Right ventricle myocardium inferior (tissue), 1 donor: Measurements from ENCODE around the gene TRNP1. TPM values are rescaled to one million over a fixed set of nuclear protein-coding genes. Genes with fewer than 3 reads are reported as not detected.
"Not testable (repeated sequence)": the region's sequence is repeated elsewhere in the genome, so short reads cannot be mapped to it uniquely, and the experiment has no call there.

Experiments used
- ATAC-seq: fragments of 200-7000 bp; cut with Tn5 transposase; one replicate; pipeline ENCODE4 v1.9.1; 2020; ENCODE audit warnings: mild to moderate bottlenecking, moderate library complexity
- DNase-seq: peaks from one replicate; pipeline ENCODE4 v3.0.0; 2021; ENCODE audit errors: missing footprints
- intact Hi-C: fragments of 100-400 bp; cut with DNase I; formaldehyde crosslinking; loops from one replicate; pipeline ENCODE4 v1.11.0; 2022
- long read RNA-seq: library from polyadenylated mRNA; unstranded; transcript quantifications from one replicate; pipeline ENCODE4 v2.0.0, GENCODE V29; 2021
- total RNA-seq: library from RNA; stranded (reverse); fragmentation: NEBNext Ultra II Directional; extraction: Animal tissue kit (Norgen Biotek cat#: 25700); gene quantifications from one replicate; pipeline ENCODE4 v1.2.1, GENCODE V29; 2021
- donor health status: DM: no; HTN: yes; CAD: no; lungs with severe emphysema.

TRNP1 gene
- total RNA-seq = 26.9 TPM
- long read RNA-seq, transcript TRNP1-201 (2 exons, 1,958 nt) = major isoform, 30 of 42 reads
- long read RNA-seq, transcript TRNP1-202 (2 exons, 575 nt) = minor isoform, 7 of 42 reads
- long read RNA-seq, partial matches to known transcripts = 0 of 42 reads
- long read RNA-seq, other reads (novel, unspliced or antisense) = 5 of 42 reads

- ATAC-seq = peak; percentile 66
- intact Hi-C loops = no loop called here
- peak; percentile 92 for DNase-seq
Observed at GRCh38 chr1:26993237-26994019, at the start of gene TRNP1. Gene TRNP1 (plus strand): TSS chr1:26993692. CDS start chr1:26993787, 95 bp downstream.

GRCh38 chr1:26945138-26945537 lies 48.4 kb upstream of the TRNP1 start:
- no peak for ATAC-seq
- no peak for DNase-seq
- intact Hi-C loops = no loop called here

- DNase-seq (no peak), ATAC-seq (peak; percentile 62)
- intact Hi-C loops = no loop called here
Observed at GRCh38 chr1:26945728-26946127, 47.8 kb upstream of the TRNP1 start.

GRCh38 chr1:26946270-26946669 lies 47.2 kb upstream of the TRNP1 start:
- no peak for DNase-seq
- peak; percentile 24 for ATAC-seq
- intact Hi-C loops = no loop called here

- ATAC-seq = not testable (repeated sequence)
Observed at GRCh38 chr1:26948725-26949057, 44.8 kb upstream of the TRNP1 start.

GRCh38 chr1:26949266-26949925 lies 44.1 kb upstream of the TRNP1 start:
- DNase-seq (no peak), ATAC-seq (peak; percentile 32)
- intact Hi-C loops = no loop called here

More at GRCh38 chr1:26948725-26949057, 44.8 kb upstream of the TRNP1 start:
- intact Hi-C loops, DNase-seq: not testable (repeated sequence)

DNA sequence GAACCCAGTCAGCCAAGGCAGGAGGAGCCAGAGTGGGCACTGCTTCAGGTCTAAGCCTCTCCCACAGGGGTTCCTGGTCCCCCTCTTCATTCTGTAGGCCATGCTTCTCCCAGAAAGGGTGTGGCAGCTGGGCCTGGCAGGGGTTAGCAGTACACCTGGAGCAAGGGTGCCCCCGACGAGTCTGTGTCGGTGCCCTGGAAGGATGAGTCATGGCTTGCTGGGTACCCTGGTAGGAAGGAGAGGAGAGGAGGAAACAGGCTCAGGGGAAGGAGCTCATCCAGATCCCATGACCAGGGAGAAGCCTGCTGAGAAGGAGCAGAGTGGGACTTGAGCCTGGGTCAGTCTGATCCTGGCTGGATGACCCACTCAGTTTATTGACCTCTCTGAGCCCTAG lies 43.6 kb upstream of the TRNP1 start:
- ATAC-seq = no peak
- intact Hi-C loops = no loop called here
- DNase-seq = no peak

GRCh38 chr1:26950602-26951001 lies 42.9 kb upstream of the TRNP1 start:
- ATAC-seq = no peak
- no peak for DNase-seq
- intact Hi-C loops = no loop called here

GRCh38 chr1:26951216-26951615 lies 42.3 kb upstream of the TRNP1 start:
- intact Hi-C loops = no loop called here
- DNase-seq = no peak
- no peak for ATAC-seq

- DNase-seq = no peak
- intact Hi-C loops = no loop called here
- ATAC-seq = no peak
Observed at GRCh38 chr1:26951821-26952497, 41.5 kb upstream of the TRNP1 start.

- no peak for ATAC-seq
- no peak for DNase-seq
- intact Hi-C loops = no loop called here
Observed at GRCh38 chr1:26953374-26953773, 40.1 kb upstream of the TRNP1 start.

DNA sequence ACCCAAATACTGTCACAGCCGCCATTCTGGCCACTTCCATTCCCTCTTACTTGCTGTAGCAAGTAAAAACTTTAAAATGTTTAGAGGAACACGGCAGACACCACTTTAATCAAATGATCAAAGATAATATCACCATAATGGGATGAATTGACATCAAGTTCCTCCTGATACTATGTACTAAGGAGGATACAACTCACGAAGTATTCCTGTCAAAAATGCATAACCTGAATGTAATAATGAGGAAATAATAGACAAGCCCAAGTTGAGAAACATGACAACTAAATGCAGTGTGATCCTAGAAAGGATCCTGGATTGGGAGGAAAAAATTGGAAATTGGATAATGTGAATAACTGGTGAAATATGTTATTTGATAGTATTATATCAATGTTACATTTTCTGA lies 37.2 kb upstream of the TRNP1 start:
- no peak for DNase-seq
- intact Hi-C loops = no loop called here
- no peak for ATAC-seq

GRCh38 chr1:26957306-26957705 lies 36.2 kb upstream of the TRNP1 start:
- ATAC-seq (no peak), DNase-seq (no peak)
- intact Hi-C loops = no loop called here

GRCh38 chr1:26959270-26959669 lies 34.2 kb upstream of the TRNP1 start:
- intact Hi-C loops = no loop called here
- no peak for ATAC-seq
- DNase-seq = no peak

GRCh38 chr1:26959722-26960624 lies 33.5 kb upstream of the TRNP1 start, which contains the start of gene KDF1:
Gene KDF1 (minus strand): TSS chr1:26960468. CDS start chr1:26952380, 8,088 bp downstream.
- peak; percentile 36 for ATAC-seq
- intact Hi-C loops = loop anchor here (10.0 kb wide), 1 partner anchor 135 kb away; no protein-coding TSS in a partner anchor

DNA sequence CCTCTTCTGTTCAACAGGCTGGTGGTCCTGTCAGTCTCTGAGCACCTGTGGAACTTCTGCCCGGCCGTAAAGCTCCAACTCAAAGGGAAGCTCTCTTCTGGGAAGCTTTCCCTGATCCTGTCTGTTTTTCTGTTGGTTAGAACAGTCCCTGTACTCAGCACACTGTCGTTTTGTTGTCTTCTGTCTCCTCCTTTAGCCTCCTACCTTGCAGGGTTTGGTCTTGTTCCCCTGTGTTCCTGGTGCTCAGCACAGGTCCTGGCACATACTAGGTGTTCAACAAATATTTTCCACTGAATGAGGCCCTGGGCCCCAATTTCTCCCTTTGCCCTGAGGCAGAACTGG lies 32.9 kb upstream of the TRNP1 start:
- intact Hi-C loops = loop anchor here (10.0 kb wide), 1 partner anchor 134 kb away; no protein-coding TSS in a partner anchor

More at GRCh38 chr1:26959722-26960624, 33.5 kb upstream of the TRNP1 start, which contains the start of gene KDF1:
- DNase-seq = no peak

DNA sequence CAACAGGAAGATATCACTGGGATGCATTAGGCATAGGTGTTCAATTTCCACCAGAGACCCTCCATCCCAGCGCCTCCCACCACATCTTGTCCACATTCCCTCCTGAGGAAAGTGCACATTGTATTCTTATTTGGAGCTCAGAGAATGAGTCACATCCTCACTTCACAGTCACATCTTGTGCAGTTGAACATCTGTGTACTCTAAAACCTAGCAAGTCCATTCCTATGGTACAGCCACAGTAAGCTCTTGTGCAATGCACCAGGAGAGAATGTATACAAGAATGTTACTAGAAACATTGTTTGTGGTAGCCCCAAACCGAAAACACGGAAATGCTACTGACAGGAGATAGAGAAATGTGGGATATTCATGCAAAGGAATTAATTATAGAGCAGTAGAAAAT lies 31.7 kb upstream of the TRNP1 start:
- ATAC-seq (no peak), DNase-seq (no peak)
- intact Hi-C loops = loop anchor here (10.0 kb wide), 1 partner anchor 133 kb away; no protein-coding TSS in a partner anchor

More for the DNA sequence above, 32.9 kb upstream of the TRNP1 start:
- no peak for DNase-seq
- ATAC-seq = no peak

GRCh38 chr1:26965213-26965612 lies 28.3 kb upstream of the TRNP1 start:
- ATAC-seq (no peak), DNase-seq (no peak)
- intact Hi-C loops = loop anchor here (10.0 kb wide), 1 partner anchor 130 kb away; no protein-coding TSS in a partner anchor
